ENCODE measurements around the gene HAUS3. TPM values are rescaled to one million over a fixed set of nuclear protein-coding genes. Genes with fewer than 3 reads are reported as not detected.

Gene HAUS3
- total and polyA plus RNA-seq, 2 experiments from 2014 or later = 21.4 to 36.0 TPM

DNA sequence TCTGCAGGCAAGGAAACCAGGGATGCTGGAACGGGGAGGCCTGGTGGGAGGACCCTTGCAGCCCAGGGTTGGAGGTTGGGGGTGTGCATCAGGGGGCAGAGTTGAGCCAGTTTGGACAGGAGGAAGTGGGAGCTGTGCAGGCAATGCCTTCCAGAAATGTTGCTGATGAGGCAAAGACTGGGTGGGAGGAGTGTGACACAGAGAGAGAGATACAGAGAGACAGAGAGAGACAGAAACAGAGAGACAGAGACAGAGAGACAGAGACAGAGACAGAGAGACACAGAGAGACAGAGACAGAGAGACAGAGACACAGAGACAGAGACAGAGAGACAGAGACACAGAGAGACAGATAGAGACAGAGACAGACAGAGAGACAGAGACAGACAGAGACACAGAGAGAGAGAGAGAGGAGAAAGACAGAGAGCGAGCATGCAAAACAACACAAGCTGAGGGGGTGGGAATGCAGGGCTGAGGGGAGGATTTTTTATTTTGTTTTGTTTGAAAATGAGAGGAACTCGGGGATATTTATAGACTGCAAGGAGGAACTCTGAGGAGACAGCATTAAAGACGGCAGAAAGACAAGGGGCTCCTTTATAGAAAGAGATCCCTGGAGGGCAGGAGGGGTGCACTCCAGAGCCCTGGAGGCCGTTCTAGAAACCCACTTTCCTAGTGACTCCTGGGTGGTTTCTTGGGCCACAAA lies 1.9 kb upstream of the HAUS3 start:
- H3K4me3 ChIP-seq = no peak overlapping the region
- Mint-ChIP-seq H3K9me3 (peaks cover 24% of the 10 kb centered on the region), H3K27me3 (ENCODE audit: insufficient read depth, low read depth, poor library complexity) (peaks cover 8% of the 10 kb centered on the region), H3K4me1 (peaks cover 19% of the 10 kb centered on the region), H3K27ac (no peak overlapping the region), H3K36me3 (ENCODE audit: low read depth) (peaks cover 17% of the 10 kb centered on the region), H3K4me3 (no peak overlapping the region)
- peaks cover 16% of the 10 kb centered on the region for H4K20me1 ChIP-seq (replicated peaks; ENCODE audit: insufficient read depth)
- ATAC-seq (no peak), DNase-seq (ENCODE audit: low spot score) (no peak)
- no peaks in the 10 kb centered on the region; the same call in 1 of the 2 replicates for H3K36me3 ChIP-seq (ENCODE audit: insufficient read depth)
- no peak overlapping the region for H2AFZ ChIP-seq
- H3K9me2 ChIP-seq (ENCODE audit: insufficient read depth) = no peaks in the 10 kb centered on the region
- peaks cover 21% of the 10 kb centered on the region for H3K4me1 ChIP-seq (ENCODE audit: insufficient read depth)
- TF ChIP-seq EZH2 (IDR thresholded peaks at IDR 0.05; ENCODE audit: low read depth, unreplicated experiment) = no peak
- TF ChIP-seq, protein P1, sequence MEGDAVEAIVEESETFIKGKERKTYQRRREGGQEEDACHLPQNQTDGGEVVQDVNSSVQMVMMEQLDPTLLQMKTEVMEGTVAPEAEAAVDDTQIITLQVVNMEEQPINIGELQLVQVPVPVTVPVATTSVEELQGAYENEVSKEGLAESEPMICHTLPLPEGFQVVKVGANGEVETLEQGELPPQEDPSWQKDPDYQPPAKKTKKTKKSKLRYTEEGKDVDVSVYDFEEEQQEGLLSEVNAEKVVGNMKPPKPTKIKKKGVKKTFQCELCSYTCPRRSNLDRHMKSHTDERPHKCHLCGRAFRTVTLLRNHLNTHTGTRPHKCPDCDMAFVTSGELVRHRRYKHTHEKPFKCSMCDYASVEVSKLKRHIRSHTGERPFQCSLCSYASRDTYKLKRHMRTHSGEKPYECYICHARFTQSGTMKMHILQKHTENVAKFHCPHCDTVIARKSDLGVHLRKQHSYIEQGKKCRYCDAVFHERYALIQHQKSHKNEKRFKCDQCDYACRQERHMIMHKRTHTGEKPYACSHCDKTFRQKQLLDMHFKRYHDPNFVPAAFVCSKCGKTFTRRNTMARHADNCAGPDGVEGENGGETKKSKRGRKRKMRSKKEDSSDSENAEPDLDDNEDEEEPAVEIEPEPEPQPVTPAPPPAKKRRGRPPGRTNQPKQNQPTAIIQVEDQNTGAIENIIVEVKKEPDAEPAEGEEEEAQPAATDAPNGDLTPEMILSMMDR (conservative IDR thresholded peaks at IDR 0.05; ENCODE audit: low read depth in 2 of 2) = peak; percentile 29 to 46
- H3K27me3 ChIP-seq (ENCODE audit: insufficient read depth) = no peaks in the 10 kb centered on the region
- no peak overlapping the region for H3K4me2 ChIP-seq
- no peak overlapping the region for H3K27ac ChIP-seq (ENCODE audit: low read depth)
- no peaks in the 10 kb centered on the region for H3F3A ChIP-seq (replicated peaks; ENCODE audit: low read depth)
- H3K79me2 ChIP-seq (replicated peaks; ENCODE audit: insufficient read depth) = peaks cover 27% of the 10 kb centered on the region

DNA sequence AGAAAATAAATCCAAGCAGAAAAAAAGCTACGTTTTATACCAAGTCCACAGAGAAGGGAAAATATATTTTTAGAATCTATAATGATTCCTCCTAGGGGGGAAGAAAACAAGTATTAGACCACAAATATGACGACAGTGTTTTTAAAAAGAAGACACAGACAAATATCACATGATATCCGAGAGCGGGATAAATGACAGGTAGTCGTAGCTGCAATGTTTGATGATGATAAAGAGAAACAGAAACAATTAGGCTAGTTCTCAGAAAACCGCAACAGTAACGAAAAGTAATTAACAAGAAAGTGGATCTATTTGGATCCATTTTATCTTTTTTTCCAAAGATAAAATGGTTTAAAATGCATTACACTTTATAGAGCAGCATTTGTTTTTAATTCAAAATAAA lies 918 bp downstream of the HAUS3 start:
- Histone ChIP-seq H3K4me2 (peak overlapping the region; percentile 81), H2AFZ (no peak overlapping the region), H3F3A (replicated peaks; ENCODE audit: low read depth) (no peaks in the 10 kb centered on the region), H3K27ac (ENCODE audit: low read depth) (no peak overlapping the region), H3K36me3 (ENCODE audit: insufficient read depth) (peaks cover 5% of the 10 kb centered on the region; the same call in 1 of the 2 replicates), H3K79me2 (replicated peaks; ENCODE audit: insufficient read depth) (peaks cover 46% of the 10 kb centered on the region), H3K9me2 (ENCODE audit: insufficient read depth) (no peaks in the 10 kb centered on the region), H3K4me3 (peak overlapping the region; percentile 86), H4K20me1 (replicated peaks; ENCODE audit: insufficient read depth) (peaks cover 27% of the 10 kb centered on the region), H3K4me1 (ENCODE audit: insufficient read depth) (peaks cover 22% of the 10 kb centered on the region), H3K27me3 (ENCODE audit: insufficient read depth) (no peaks in the 10 kb centered on the region)
- Mint-ChIP-seq H3K27ac (no peak overlapping the region), H3K4me1 (peaks cover 25% of the 10 kb centered on the region), H3K9me3 (peaks cover 24% of the 10 kb centered on the region), H3K27me3 (ENCODE audit: insufficient read depth, low read depth, poor library complexity) (peaks cover 8% of the 10 kb centered on the region), H3K4me3 (peak overlapping the region; percentile 92), H3K36me3 (ENCODE audit: low read depth) (peaks cover 25% of the 10 kb centered on the region)
- ATAC-seq (no peak), DNase-seq (ENCODE audit: low spot score) (no peak)
- TF ChIP-seq, protein P1 (conservative IDR thresholded peaks at IDR 0.05; ENCODE audit: low read depth in 2 of 2) = no peak
- TF ChIP-seq POLR2AphosphoS5 (IDR thresholded peaks at IDR 0.05; ENCODE audit: low read depth) (no peak), EZH2phosphoT487 (IDR thresholded peaks at IDR 0.05; ENCODE audit: unreplicated experiment) (no peak), CREB1 (CRISPR knock-in tag; IDR thresholded peaks at IDR 0.05; ENCODE audit: low read depth) (no peak), STAT1 (IDR thresholded peaks at IDR 0.05; ENCODE audit: unreplicated experiment) (no peak)
- TF ChIP-seq, protein P2, sequence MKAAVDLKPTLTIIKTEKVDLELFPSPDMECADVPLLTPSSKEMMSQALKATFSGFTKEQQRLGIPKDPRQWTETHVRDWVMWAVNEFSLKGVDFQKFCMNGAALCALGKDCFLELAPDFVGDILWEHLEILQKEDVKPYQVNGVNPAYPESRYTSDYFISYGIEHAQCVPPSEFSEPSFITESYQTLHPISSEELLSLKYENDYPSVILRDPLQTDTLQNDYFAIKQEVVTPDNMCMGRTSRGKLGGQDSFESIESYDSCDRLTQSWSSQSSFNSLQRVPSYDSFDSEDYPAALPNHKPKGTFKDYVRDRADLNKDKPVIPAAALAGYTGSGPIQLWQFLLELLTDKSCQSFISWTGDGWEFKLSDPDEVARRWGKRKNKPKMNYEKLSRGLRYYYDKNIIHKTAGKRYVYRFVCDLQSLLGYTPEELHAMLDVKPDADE (IDR thresholded peaks at IDR 0.05) = no peak
- TF ChIP-seq, protein P3, sequence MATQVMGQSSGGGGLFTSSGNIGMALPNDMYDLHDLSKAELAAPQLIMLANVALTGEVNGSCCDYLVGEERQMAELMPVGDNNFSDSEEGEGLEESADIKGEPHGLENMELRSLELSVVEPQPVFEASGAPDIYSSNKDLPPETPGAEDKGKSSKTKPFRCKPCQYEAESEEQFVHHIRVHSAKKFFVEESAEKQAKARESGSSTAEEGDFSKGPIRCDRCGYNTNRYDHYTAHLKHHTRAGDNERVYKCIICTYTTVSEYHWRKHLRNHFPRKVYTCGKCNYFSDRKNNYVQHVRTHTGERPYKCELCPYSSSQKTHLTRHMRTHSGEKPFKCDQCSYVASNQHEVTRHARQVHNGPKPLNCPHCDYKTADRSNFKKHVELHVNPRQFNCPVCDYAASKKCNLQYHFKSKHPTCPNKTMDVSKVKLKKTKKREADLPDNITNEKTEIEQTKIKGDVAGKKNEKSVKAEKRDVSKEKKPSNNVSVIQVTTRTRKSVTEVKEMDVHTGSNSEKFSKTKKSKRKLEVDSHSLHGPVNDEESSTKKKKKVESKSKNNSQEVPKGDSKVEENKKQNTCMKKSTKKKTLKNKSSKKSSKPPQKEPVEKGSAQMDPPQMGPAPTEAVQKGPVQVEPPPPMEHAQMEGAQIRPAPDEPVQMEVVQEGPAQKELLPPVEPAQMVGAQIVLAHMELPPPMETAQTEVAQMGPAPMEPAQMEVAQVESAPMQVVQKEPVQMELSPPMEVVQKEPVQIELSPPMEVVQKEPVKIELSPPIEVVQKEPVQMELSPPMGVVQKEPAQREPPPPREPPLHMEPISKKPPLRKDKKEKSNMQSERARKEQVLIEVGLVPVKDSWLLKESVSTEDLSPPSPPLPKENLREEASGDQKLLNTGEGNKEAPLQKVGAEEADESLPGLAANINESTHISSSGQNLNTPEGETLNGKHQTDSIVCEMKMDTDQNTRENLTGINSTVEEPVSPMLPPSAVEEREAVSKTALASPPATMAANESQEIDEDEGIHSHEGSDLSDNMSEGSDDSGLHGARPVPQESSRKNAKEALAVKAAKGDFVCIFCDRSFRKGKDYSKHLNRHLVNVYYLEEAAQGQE (IDR thresholded peaks at IDR 0.05; ENCODE audit: unreplicated experiment) = no peak
